Activated CD4-positive, alpha-beta T cell treated with anti-CD3 and anti-CD28 coated beads for 48 hours (primary cell): ENCODE data around the gene CALM3.
"Not testable (repeated sequence)": the region's sequence is repeated elsewhere in the genome, so short reads cannot be mapped to it uniquely, and the experiment has no call there.

Experiments used
- DNase-seq: peaks from one replicate; pipeline ENCODE4 v3.0.0-alpha.2; 2020

Gene CALM3

GRCh38 chr19:46616631-46617322 lies 15.6 kb downstream of the CALM3 start:
- peak; percentile 79 for DNase-seq

- DNase-seq = no peak
Observed at GRCh38 chr19:46617601-46618000, 16.5 kb downstream of the CALM3 start.

GRCh38 chr19:46618670-46619231 lies 17.6 kb downstream of the CALM3 start:
- no peak for DNase-seq

DNA sequence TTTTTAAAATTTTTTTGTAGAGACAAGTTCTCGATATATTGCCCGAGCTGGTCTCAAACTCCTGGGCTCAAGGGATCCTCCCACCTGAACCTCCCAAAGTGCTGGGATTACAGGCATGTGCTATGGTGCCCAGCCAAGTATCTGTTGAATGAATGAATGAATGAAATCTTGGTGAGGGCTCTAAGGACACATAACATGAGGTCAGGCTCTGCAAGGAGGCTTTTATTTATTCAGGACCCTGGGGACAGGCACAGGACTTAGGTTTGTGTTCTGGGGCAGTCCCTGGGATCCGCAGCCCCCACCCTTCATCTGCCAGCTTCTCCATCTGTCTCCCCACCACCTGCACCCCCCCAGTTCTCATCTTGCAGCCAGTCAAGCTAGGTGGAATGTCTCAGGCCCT lies 19.1 kb downstream of the CALM3 start:
- no peak for DNase-seq

DNA sequence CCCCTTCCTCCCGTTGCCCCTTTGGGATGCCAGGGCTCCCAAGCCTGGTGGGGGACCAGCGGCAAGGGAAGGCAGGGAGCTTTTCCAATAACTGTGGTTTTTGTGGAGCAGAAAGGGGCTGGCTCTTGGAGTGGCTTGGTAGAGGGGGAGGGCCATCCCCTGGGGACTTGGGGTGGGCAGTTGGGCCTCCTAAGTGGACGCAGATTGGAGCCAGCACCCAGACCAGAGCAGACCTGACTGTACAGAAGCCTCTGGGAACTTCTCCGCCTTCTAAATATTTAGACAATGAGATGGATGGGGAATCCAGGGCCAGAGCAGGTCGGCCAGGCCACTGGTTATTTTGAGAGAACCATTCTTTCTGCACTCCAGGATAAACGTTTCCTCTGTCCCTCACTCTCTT lies 19.6 kb downstream of the CALM3 start:
- DNase-seq = no peak

- DNase-seq = no peak
Observed at GRCh38 chr19:46621191-46622117, 20.3 kb downstream of the CALM3 start.

DNA sequence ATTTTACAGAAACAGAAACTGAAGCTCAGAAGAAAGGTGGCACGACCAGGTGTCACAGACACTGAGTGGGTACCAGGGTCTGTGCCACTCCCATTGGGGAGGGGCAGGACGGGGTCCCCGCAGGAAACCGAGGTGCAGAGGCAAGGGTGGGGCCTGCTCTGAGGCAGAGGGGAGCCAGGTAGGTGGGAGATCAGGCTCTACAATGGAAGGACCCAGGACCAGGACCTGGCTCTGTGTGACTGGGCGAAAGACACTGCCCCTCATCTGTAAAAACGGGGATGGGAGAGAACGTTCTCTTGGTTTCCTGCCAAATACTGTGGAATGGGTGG lies 21.0 kb downstream of the CALM3 start:
- no peak for DNase-seq

DNA sequence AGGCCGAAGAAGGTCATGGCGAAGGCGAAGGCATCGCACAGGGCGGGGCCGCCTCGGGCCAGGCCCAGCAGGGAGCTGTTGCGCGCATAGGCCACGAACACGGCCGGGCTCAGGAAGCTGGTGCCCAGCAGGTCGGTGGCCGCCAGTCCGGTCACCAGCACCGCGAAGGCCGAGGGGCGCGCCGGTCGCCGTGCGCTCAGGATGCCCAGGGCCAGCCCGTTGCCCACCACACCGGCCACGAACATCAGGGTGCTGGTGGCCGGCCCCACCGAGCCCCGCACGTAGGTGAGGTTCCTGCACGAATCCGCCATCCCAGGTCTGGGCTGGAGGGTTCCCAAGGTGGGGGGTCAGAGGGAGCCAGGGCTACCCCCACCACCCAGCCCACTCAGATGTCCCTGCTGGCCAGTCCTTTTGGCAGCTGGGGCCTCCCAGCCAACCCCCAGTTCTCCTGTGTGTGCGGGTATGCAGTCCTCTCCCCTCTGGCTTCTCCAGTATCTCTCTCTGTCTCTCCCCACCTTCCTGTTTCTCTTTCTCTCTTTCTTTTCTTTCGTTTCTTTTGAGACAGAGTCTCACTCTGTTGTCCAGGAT lies 22.9 kb downstream of the CALM3 start:
- no peak for DNase-seq

GRCh38 chr19:46624958-46625661 lies 24.0 kb downstream of the CALM3 start, which contains the start of gene PTGIR:
TSS of gene PTGIR (minus strand) at chr19:46625089. CDS start at chr19:46624225, 864 bp downstream.
- DNase-seq = peak; percentile 66

GRCh38 chr19:46625731-46626130 lies 24.6 kb downstream of the CALM3 start:
- DNase-seq = no peak

DNA sequence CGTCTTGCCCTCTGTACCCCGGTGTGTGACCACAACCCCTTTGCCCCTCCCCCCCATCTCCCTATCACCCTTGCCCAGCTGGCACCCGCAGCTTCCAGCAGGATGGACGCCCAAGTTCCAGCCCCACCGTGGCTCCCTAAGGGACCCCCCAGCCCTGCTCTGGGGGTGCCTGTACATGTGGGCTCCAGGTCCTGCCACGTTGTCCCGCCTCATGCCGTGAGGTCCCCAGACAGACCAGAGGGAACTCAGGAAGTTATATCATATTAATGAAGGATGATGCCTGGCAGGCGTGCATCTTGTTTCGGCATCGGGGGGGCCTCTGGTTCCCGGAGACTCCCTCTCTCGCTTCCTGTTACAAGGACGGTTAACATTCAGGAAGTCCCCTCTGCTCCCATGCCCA lies 25.3 kb downstream of the CALM3 start:
- no peak for DNase-seq

DNA sequence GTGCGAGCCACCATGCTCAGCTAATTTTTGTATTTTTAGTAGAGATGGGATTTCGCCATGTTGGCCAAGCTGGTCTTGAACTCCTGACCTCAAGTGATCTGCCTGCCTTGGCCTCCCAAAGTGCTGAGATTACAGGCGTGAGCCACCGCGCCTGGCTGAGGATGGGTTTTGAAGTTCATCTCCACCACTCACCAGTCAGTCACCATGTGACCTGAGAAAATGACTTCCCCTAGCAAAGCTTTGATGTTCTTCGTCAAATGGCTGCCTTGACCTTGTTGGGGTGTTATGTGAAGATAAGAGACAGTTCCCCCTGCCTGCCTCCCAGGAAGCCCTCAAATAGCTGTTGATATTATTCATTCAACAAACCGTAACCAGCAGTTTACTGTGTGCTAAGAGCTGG lies 27.8 kb downstream of the CALM3 start:
- not testable (repeated sequence) for DNase-seq

DNA sequence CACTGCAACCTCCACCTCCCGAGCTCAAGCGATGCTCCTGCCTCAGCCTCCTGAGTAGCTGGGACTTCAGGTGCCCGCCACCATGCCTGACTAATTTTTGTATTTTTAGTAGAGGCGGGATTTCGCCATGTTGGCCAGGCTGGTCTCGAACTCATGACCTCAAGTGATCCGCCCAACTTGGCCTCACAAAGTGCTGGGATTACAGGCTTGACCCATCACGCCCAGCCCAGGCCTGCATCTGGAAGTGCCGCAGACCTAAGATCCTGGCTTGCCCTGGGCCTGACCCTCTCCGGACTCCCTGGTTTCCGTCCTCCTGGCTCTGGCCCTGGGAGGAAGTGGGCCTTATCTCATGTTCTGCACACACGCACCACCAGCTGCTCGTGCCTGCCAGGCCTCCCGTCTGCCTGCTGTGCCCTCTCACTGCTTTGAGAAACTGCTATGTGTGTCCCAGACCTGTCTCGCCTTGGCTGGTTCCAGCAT lies 28.5 kb downstream of the CALM3 start:
- DNase-seq = no peak

- no peak for DNase-seq
Observed at GRCh38 chr19:46630586-46631205, 29.6 kb downstream of the CALM3 start.

DNA sequence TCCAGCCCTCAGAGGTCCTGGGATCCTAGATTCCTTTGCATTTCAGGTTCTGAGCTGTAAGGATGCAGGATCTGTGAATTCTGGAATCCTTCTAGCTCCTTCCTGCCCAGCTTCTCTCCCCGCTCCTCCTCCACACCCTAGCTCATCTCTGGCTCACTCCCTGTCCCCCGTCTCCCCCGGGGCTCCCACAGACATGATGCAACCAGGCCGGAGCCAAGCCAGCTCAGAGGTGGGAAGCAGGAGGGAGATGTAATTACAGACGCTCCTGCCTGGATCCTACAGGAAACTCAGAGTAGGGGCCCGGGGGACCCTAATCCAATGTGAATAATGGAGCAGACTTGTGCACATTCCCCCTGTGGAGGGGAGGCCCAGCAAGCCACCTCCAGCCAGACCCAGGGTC lies 30.4 kb downstream of the CALM3 start:
- DNase-seq = no peak

DNA sequence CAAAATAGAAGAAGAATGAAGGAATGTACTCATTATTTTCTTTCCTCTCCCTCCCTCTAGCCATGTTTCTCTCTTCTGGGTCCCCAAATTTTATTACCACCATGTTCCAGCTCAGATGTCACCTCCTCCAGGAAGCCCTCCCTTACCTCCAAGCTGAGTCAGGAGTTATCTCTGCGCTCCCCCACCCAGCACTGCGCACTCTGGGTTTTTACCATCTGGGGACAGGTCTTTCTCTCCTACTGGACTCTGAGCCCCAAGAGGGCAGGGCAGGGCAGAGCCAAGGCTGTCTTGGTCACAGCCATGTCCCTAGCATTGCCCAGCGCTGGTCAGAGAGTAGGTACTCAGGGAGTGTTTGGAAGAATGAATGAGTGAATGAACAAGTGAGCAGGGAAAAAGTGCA lies 32.0 kb downstream of the CALM3 start:
- DNase-seq = no peak

DNA sequence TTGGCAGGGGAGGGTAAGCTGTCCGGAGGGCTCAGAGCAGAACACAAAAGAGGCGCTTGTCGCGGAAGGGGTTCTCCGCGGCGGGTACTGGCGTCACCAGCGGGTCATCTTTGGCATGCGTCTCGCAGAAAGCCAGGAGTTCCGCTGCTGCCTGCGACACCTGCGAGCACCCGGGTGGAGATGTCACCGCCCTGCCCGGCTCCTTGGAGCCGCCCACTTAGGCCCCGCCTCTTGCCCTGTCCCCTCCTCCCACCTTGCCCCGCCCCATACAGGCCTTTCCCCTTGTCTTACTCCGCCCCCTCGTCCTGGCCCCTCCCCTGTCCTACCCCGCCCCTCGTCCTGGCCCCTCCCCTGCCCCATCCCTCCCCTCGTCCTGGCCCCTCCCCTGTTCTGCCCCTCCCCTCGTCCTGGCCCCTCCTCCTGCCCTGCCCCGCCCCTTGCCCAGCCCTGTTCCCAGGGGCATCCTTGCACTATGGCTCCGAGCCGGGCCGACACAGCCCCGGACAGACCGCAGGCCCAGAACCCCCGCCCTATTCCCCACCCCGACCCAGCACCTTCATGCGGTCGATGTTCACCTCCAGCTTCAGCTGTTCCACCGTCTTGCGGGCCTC lies 33.0 kb downstream of the CALM3 start:
- DNase-seq = peak; percentile 99

- no peak for DNase-seq
Observed at GRCh38 chr19:46634656-46635218, 33.6 kb downstream of the CALM3 start.

DNA sequence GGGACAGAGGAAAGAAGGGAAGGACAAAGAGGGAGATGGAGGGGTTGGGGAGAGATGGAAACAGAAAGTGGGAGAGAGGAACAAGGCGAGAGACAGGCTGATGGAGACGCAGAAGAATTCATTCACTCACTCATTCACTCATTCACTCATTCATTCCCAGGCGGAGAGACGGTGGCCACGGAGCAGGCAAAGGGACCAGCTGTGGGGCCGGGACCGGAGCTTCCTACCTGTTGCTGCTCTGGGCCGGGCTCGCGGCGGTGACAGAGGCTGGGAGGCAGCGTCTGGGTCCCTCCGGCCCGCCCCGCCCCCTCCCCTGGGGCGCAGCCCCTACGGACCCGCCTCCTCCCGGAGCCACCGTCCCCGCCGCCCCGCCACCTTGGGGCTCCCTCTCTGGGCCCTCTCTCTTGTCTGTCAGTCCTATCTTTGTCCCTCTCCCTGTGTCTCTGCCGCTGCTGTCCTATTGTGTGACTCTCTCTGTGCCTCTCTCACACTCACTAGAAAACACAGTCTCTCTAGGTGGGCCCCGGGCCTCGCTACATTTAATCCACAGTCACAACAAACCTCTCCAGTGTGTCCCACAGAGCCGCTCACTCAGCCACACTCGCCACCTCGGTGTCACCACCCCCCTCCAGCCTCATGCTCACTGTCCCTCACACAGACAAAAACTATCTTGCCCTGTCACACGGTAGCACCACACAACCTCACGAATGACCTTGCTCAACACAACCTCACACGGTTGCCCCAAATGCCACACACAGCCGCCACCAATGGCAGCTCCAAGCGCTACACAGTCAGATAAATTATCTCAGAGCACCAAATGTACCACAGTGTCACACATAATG lies 35.0 kb downstream of the CALM3 start, which contains the start of gene GNG8:
TSS of gene GNG8 (minus strand) at position 283 of the 842 bp plus-strand sequence. CDS start 1,520 bp downstream, outside the sequence.
- peak; percentile 43 for DNase-seq

GRCh38 chr19:46637224-46637623 lies 36.1 kb downstream of the CALM3 start:
- DNase-seq = peak; percentile 60
